Endothelial cell of umbilical vein (primary cell): Measurements from ENCODE around the gene CABLES1. TPM values are rescaled to one million over a fixed set of nuclear protein-coding genes. Genes with fewer than 3 reads are reported as not detected.

Experiments used
- BruUV-seq: library from RNA; stranded (reverse); fragments of 400-500 nt; replicated peaks from 2 replicates; lab custom pipeline; 2021; lab: Mats Ljungman, UMichigan
- CTCF ChIA-PET: fragments of 300-600, 350-600 bp; sonication (Branson Sonifier 250); formaldehyde crosslinking; loops from one replicate; lab custom pipeline; 2021; ENCODE audit warnings: antibody characterized with exemption, inconsistent platforms; lab: Charles Lee
- POLR2A ChIA-PET: fragments of 300-600, 350-600 bp; sonication (Branson Sonifier 250); formaldehyde crosslinking; loops from one replicate; lab custom pipeline; 2021; ENCODE audit warnings: antibody characterized with exemption, inconsistent platforms; lab: Charles Lee
- DNase-seq: peaks from one replicate; pipeline ENCODE4 v3.0.0-alpha.2; 2011; ENCODE audit warnings: low read depth, low spot score
- FAIRE-seq: peaks from 2 replicates; lab custom pipeline; 2011; peaks lifted over from hg19 to GRCh38; lab: Jason Lieb, UNC
- H2AFZ ChIP-seq: 2 replicates; pipeline ENCODE4 v1.6.0; 2012; ENCODE audit warnings: low read depth, low read length, control low read depth, inconsistent platforms
- H3K27ac ChIP-seq: 2 replicates; pipeline ENCODE4 v1.5.1; 2011; ENCODE audit warnings: low read depth, mild to moderate bottlenecking, control low read depth, low read length, moderate library complexity; ENCODE audit not compliant: insufficient read depth
- H3K27me3 ChIP-seq, 2 experiments: 2 replicates each; pipeline versions ENCODE4 v1.6.0 to v1.6.1; 2011; ENCODE audit warnings: low read length in 2 of 2, mixed read lengths in 1 of 2; ENCODE audit not compliant: control insufficient read depth in 2 of 2, insufficient read depth in 2 of 2
- H3K36me3 ChIP-seq, 2 experiments: 2 replicates in 1 of 2; 3 replicates in 1 of 2; pipeline ENCODE4 v1.5.1; 2011; ENCODE audit warnings: low read length in 2 of 2, mild to moderate bottlenecking in 1 of 2, moderate library complexity in 1 of 2; ENCODE audit not compliant: control insufficient read depth in 2 of 2, insufficient read depth in 2 of 2; ENCODE audit errors: extremely low read depth in 1 of 2
- H3K4me1 ChIP-seq: 3 replicates; pipeline ENCODE4 v1.5.1; 2011; ENCODE audit warnings: mild to moderate bottlenecking, low read length; ENCODE audit not compliant: control insufficient read depth, insufficient read depth; ENCODE audit errors: extremely low read depth
- H3K4me2 ChIP-seq: 2 replicates; pipeline ENCODE4 v1.6.1; 2011; ENCODE audit warnings: low read length, control low read depth, mixed read lengths; ENCODE audit not compliant: insufficient read depth
- H3K4me3 ChIP-seq, 3 experiments: fragments of 200-600 bp in 1 of 3; sonication (generic), shearing (Covaris generic) in 1 of 3; replicated peaks in 1 of 3; 2 replicates each; pipeline ENCODE4 v1.5.1; 2011 to 2016; ENCODE audit warnings: control low read depth in 3 of 3, low read length in 3 of 3, mild to moderate bottlenecking in 2 of 3, inconsistent platforms in 1 of 3, low read depth in 1 of 3, moderate library complexity in 1 of 3; ENCODE audit not compliant: insufficient read depth in 1 of 3
- H3K79me2 ChIP-seq: 2 replicates; pipeline ENCODE4 v1.6.0; 2012; ENCODE audit warnings: low read length, inconsistent platforms; ENCODE audit not compliant: control insufficient read depth, insufficient read depth
- H3K9ac ChIP-seq: replicated peaks from 2 replicates; pipeline ENCODE3; 2011; ENCODE audit warnings: low read length, control low read depth; ENCODE audit not compliant: insufficient read depth; ENCODE audit errors: extremely low read depth
- H3K9me1 ChIP-seq: replicated peaks from 3 replicates; pipeline ENCODE4 v1.6.0; 2011; ENCODE audit warnings: mild to moderate bottlenecking, low read length; ENCODE audit not compliant: control insufficient read depth, insufficient read depth; ENCODE audit errors: extremely low read depth
- H3K9me3 ChIP-seq: replicated peaks from 2 replicates; pipeline ENCODE4 v1.5.1; 2012; ENCODE audit warnings: low read length, inconsistent platforms; ENCODE audit not compliant: control insufficient read depth, insufficient read depth
- H4K20me1 ChIP-seq: replicated peaks from 2 replicates; pipeline ENCODE3; 2011; ENCODE audit warnings: mild to moderate bottlenecking, low read length; ENCODE audit not compliant: control insufficient read depth, insufficient read depth; ENCODE audit errors: extremely low read depth
- FOS ChIP-seq: IDR thresholded peaks from 2 replicates; pipeline ENCODE4 v1.6.1; 2011; ENCODE audit warnings: mild to moderate bottlenecking, low read length, moderate library complexity, borderline replicate concordance; ENCODE audit not compliant: insufficient read depth
- GATA2 ChIP-seq: IDR thresholded peaks from 2 replicates; pipeline ENCODE4 v1.7.0; 2011; ENCODE audit warnings: low read depth, mild to moderate bottlenecking, moderate library complexity, mixed read lengths, low read length; ENCODE audit not compliant: insufficient read length, insufficient read depth
- JUN ChIP-seq: IDR thresholded peaks from 2 replicates; pipeline ENCODE4 v1.6.1; 2011; ENCODE audit warnings: borderline replicate concordance, low read depth; ENCODE audit not compliant: insufficient read length, insufficient read depth
- POLR2A ChIP-seq: IDR thresholded peaks from 2 replicates; pipeline ENCODE4 v1.6.1; 2012; ENCODE audit warnings: low read depth, mild to moderate bottlenecking, control low read depth, low read length
- dilution Hi-C: fragments of 300-500 bp; cut with MboI; formaldehyde crosslinking; loops from one replicate; pipeline ENCODE4 v1.15.0; 2019; ENCODE audit warnings: low sequenced_read_pairs; ENCODE audit not compliant: extremely low pct_ligation_motif_present
- intact Hi-C: fragments of 100-400 bp; cut with micrococcal nuclease; formaldehyde crosslinking; loops from one replicate; pipeline ENCODE4 v1.10.0; 2022
- polyA plus RNA-seq, 4 experiments: library from polyadenylated mRNA; depleted of rRNA in 3 of 4; stranded (reverse) in 3 of 4; unstranded in 1 of 4; fragments of >200 nt; gene quantifications; 2 replicates each; pipeline versions ENCODE4 v1.2.1 to v1.2.3, GENCODE V29; 2011 to 2012; ENCODE audit warnings: missing spikeins in 1 of 4
- total RNA-seq: library from RNA; stranded (reverse); gene quantifications from 2 replicates; pipeline ENCODE4 v1.2.3, GENCODE V29; 2021
- TF ChIP-seq, protein P1 (sequence below), 2 donors: IDR thresholded peaks; 1 replicate in 1 of 2; 2 replicates in 1 of 2; pipeline ENCODE4 v1.5.1; 2011; ENCODE audit warnings: low read length in 2 of 2, mild to moderate bottlenecking in 2 of 2, moderate library complexity in 2 of 2, control low read depth in 1 of 2, inconsistent platforms in 1 of 2, low read depth in 1 of 2; ENCODE audit not compliant: insufficient read depth in 1 of 2; ENCODE audit errors: extremely low read depth in 1 of 2

CABLES1 gene
- total and polyA plus RNA-seq, 2 donors (not counting 3 experiments of a cell fraction or from before 2014, with no cell fraction given) = 40.2 to 71.1 TPM

DNA sequence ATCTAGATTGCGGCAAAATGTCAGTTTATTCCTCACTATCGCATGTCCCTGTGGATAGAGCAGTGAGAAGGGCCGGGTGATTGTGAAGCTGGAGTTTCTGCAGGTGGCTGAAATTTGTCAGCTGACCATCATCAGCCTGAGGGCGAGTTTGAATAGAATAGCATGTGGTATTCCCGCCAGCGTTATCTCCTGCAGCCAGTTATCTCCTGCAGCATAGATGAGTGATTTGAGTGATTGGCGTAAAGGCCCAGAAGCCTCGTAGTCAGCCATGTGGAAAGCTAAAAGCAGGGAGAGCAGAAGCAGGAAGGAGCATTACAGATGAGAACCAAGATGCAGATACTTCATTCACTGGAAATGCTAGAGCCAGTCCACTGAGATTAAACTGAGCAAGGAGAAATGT is 65.5 kb downstream of the CABLES1 start:
- Histone ChIP-seq H3K4me1 (no peaks in the 10 kb centered on the region), H3K27me3 (no peaks in the 10 kb centered on the region), H3K4me2 (no peak overlapping the region), H3K4me3 (no peak overlapping the region), H4K20me1 (no peaks in the 10 kb centered on the region), H3K9ac (no peak overlapping the region), H2AFZ (no peak overlapping the region), H3K79me2 (no peaks in the 10 kb centered on the region), H3K9me1 (no peaks in the 10 kb centered on the region), H3K36me3 (peaks cover 10 to 38% of the 10 kb centered on the region in 2 experiments), H3K27ac (no peak overlapping the region), H3K9me3 (no peaks in the 10 kb centered on the region)
- intact Hi-C loops = loop anchor here (10.0 kb wide), 1 partner anchor 386 kb away; no protein-coding TSS in a partner anchor
- dilution Hi-C loops = no loop called here
- ChIA-PET CTCF (interaction anchor here (0.8 to 1.4 kb wide), 5 partner anchors 15 to 211 kb away, joined by 3 to 6 read pairs (median 3); no protein-coding TSS in a partner anchor), POLR2A (no interaction called here)
- DNase-seq (no peak), FAIRE-seq (no peak)
- TF ChIP-seq FOS (no peak), GATA2 (no peak), POLR2A (no peak), JUN (no peak)
- TF ChIP-seq, protein P1, sequence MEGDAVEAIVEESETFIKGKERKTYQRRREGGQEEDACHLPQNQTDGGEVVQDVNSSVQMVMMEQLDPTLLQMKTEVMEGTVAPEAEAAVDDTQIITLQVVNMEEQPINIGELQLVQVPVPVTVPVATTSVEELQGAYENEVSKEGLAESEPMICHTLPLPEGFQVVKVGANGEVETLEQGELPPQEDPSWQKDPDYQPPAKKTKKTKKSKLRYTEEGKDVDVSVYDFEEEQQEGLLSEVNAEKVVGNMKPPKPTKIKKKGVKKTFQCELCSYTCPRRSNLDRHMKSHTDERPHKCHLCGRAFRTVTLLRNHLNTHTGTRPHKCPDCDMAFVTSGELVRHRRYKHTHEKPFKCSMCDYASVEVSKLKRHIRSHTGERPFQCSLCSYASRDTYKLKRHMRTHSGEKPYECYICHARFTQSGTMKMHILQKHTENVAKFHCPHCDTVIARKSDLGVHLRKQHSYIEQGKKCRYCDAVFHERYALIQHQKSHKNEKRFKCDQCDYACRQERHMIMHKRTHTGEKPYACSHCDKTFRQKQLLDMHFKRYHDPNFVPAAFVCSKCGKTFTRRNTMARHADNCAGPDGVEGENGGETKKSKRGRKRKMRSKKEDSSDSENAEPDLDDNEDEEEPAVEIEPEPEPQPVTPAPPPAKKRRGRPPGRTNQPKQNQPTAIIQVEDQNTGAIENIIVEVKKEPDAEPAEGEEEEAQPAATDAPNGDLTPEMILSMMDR (IDR thresholded peaks at IDR 0.05; ENCODE audit: extremely low read depth in 1 of 2, insufficient read depth in 1 of 2, low read depth in 1 of 2, low read length in 2 of 2) = no peak
- BruUV-seq = no TSS peak

DNA sequence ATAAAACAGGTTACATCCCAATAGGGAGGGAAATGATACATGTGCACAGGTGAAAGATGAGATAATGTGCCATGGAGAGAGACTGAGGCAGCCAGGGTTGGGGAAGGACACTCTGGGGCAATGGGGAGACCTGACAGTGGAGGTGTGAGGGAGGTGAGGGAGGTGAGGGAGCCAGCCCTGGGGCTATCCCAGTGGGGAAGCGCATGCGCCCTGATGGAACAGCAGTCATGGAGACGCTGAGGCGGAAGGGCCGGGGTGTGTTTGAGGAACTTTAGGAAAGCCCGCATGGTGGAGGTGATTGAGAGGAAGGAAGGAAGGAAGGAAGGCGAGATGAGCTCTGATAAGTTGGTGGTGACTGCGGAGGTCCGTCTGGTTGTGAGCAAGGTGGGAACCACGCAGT is 66.5 kb downstream of the CABLES1 start:
- Histone ChIP-seq H2AFZ (no peak overlapping the region), H3K9me3 (no peaks in the 10 kb centered on the region), H3K9me1 (no peaks in the 10 kb centered on the region), H4K20me1 (no peaks in the 10 kb centered on the region), H3K4me3 (no peak overlapping the region), H3K36me3 (peaks cover 6 to 35% of the 10 kb centered on the region in 2 experiments), H3K4me2 (no peak overlapping the region), H3K27ac (no peak overlapping the region), H3K79me2 (no peaks in the 10 kb centered on the region), H3K9ac (no peak overlapping the region), H3K4me1 (no peaks in the 10 kb centered on the region), H3K27me3 (no peaks in the 10 kb centered on the region)
- no peak for FAIRE-seq
- no peak for DNase-seq
- dilution Hi-C loops = no loop called here
- ChIA-PET CTCF (interaction anchor here (0.6 to 1.4 kb wide), 3 partner anchors 13 to 70 kb away, joined by 3 read pairs; no protein-coding TSS in a partner anchor), POLR2A (no interaction called here)
- BruUV-seq = no TSS peak
- intact Hi-C loops = loop anchor here (10.0 kb wide), 1 partner anchor 387 kb away; no protein-coding TSS in a partner anchor
- no peak for TF ChIP-seq GATA2
